Measurements from ENCODE around the gene POLR1A.

DNA sequence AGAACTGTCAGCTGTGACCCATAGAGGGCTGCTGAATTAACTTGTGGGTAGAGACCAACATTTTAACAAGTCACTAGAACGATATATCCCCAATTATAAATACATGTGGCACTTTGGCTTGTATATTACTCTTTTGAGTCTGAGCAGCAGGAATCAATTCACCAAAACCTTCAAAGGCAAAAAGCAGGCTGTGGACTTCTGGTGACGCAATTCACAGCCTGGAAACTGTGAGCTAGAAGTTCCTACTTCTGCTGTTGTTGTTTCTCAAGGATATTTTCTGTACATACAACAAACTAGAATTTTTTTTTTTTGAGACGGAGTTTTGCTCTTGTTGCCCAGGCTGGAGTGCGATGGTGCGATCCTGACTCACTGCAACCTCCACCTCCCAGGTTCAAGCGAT lies 37.6 kb upstream of the POLR1A start:
- TF ChIP-seq, protein P1, sequence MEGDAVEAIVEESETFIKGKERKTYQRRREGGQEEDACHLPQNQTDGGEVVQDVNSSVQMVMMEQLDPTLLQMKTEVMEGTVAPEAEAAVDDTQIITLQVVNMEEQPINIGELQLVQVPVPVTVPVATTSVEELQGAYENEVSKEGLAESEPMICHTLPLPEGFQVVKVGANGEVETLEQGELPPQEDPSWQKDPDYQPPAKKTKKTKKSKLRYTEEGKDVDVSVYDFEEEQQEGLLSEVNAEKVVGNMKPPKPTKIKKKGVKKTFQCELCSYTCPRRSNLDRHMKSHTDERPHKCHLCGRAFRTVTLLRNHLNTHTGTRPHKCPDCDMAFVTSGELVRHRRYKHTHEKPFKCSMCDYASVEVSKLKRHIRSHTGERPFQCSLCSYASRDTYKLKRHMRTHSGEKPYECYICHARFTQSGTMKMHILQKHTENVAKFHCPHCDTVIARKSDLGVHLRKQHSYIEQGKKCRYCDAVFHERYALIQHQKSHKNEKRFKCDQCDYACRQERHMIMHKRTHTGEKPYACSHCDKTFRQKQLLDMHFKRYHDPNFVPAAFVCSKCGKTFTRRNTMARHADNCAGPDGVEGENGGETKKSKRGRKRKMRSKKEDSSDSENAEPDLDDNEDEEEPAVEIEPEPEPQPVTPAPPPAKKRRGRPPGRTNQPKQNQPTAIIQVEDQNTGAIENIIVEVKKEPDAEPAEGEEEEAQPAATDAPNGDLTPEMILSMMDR (conservative IDR thresholded peaks at IDR 0.05 in 1 of 2, IDR thresholded peaks at IDR 0.05 in 1 of 2; ENCODE audit: extremely low read depth in 1 of 2, insufficient read depth in 1 of 2, low read depth in 1 of 2, low read length in 2 of 2), result no peak
- no peak for TF ChIP-seq EZH2 (IDR thresholded peaks at IDR 0.05; ENCODE audit: borderline replicate concordance, low read length)

Data from mammary epithelial cell (primary cell).